ENCODE results near the gene RAX2. TPM values are rescaled to one million over a fixed set of nuclear protein-coding genes. Genes with fewer than 3 reads are reported as not detected.

Gene RAX2
- total RNA-seq, 1 experiment from 2014 or later = not detected

DNA sequence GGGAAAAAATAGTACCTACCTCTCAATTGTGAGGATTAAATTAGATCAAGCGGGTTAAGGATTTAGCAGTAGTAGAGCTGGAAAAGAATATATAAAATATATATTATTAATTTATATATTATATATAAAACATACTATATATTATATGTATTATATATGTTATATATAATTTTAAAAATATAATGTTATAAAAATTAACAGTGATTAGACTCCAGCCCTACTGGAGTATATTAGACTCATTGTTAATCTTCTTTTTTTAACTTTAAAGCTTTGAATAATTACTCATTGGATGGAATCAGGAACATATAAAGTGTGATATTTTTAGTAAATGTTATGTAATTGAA is 9.9 kb downstream of the RAX2 start (continued):
- TF ChIP-seq CBX3 (IDR thresholded peaks at IDR 0.05; ENCODE audit: low read depth) (no peak; the same call in 1 of the 2 replicates), EZH2phosphoT487 (IDR thresholded peaks at IDR 0.05; ENCODE audit: borderline replicate concordance) (no peak), TCF7L2 (IDR thresholded peaks at IDR 0.05; ENCODE audit: borderline replicate concordance, extremely low read depth, insufficient read depth, insufficient read length) (no peak)

DNA sequence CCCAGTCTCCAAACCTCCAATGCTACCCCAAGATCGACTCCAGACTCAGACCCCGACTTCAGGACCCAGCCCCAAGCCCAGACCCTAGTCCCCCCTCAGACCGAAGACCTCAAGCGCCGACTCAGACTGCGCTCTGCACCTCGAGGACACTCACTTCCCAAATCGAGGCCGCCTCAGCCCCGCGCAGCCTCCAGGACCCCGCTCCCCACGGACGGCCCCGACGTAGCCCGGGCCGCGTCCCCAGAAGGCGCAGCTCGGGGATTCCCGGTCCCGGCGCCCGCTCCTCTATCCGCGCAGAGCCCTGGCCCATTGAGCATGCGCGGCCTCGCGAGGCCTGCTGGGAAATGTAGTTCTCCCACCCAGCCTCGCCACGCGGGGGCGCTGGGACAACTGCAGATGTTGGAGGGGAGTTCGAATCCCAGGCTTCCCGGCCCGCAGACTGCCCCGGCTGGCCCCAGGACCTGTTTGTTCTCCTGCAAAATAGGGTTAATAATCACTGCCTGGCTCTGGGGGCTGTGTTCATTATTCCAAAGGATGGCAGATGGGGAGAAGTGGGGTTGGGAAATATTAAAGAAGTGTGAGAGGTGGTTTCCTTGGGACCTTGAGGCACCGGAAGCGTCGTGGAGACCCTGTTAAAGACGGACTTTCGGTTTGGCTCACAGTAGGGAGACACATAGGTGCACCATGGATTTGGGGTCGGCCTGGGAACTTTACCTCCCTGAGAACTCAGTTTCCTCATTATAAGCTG is 10.5 kb downstream of the RAX2 start, which contains the start of gene APBA3:
TSS of gene APBA3 (minus strand) at position 311 of the 748 bp plus-strand sequence. CDS start 1,428 bp downstream, outside the sequence.
- ChIA-PET CTCF (interaction anchor here (1.2 to 2.4 kb wide), 10 partner anchors 15 to 447 kb away, joined by 3 to 20 read pairs (median 4); no protein-coding TSS in a partner anchor), POLR2A (interaction anchor here (0.7 to 2.2 kb wide), 12 partner anchors 9 to 485 kb away, joined by 3 to 10 read pairs (median 5); partner anchors contain the start of genes EEF2 and TJP3), RAD21 (ENCODE audit: low non-redundant PET in 1 of 2, low total read pairs in 2 of 2, uncharacterized antibody in 2 of 2, unreplicated experiment in 2 of 2) (interaction anchor here in 1 of 2 experiments (1.6 kb wide), 1 partner anchor 88 kb away, joined by 3 read pairs; no protein-coding TSS in a partner anchor)
- TF ChIP-seq YY1 (IDR thresholded peaks at IDR 0.05; ENCODE audit: extremely low read depth, insufficient replicate concordance, low read depth, low read length) = peak; percentile 59
- TF ChIP-seq POLR2A (IDR thresholded peaks at IDR 0.05; ENCODE audit: borderline replicate concordance, extremely low read depth, insufficient read depth, insufficient read length) = peak; percentile 54
- peak; percentile 92 for TF ChIP-seq EGR1 (IDR thresholded peaks at IDR 0.05; ENCODE audit: low read depth)
- TF ChIP-seq, protein P1, sequence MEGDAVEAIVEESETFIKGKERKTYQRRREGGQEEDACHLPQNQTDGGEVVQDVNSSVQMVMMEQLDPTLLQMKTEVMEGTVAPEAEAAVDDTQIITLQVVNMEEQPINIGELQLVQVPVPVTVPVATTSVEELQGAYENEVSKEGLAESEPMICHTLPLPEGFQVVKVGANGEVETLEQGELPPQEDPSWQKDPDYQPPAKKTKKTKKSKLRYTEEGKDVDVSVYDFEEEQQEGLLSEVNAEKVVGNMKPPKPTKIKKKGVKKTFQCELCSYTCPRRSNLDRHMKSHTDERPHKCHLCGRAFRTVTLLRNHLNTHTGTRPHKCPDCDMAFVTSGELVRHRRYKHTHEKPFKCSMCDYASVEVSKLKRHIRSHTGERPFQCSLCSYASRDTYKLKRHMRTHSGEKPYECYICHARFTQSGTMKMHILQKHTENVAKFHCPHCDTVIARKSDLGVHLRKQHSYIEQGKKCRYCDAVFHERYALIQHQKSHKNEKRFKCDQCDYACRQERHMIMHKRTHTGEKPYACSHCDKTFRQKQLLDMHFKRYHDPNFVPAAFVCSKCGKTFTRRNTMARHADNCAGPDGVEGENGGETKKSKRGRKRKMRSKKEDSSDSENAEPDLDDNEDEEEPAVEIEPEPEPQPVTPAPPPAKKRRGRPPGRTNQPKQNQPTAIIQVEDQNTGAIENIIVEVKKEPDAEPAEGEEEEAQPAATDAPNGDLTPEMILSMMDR (IDR thresholded peaks at IDR 0.05 in 2 of 3, conservative IDR thresholded peaks at IDR 0.05 in 1 of 3; ENCODE audit: borderline replicate concordance in 1 of 3, insufficient read depth in 1 of 3, low read depth in 2 of 3, low read length in 2 of 3) = peak in 2 of 3 experiments; percentile 66 to 67; a peak in 5 of 6 replicates
- TF ChIP-seq, protein P2, sequence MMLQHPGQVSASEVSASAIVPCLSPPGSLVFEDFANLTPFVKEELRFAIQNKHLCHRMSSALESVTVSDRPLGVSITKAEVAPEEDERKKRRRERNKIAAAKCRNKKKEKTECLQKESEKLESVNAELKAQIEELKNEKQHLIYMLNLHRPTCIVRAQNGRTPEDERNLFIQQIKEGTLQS (IDR thresholded peaks at IDR 0.05) = no peak
- TF ChIP-seq POLR2AphosphoS5 (IDR thresholded peaks at IDR 0.05; ENCODE audit: low read depth, low read length) = peak; percentile 86
- TF ChIP-seq SIN3A (IDR thresholded peaks at IDR 0.05; ENCODE audit: low read depth) = no peak
- TF ChIP-seq, protein P3, sequence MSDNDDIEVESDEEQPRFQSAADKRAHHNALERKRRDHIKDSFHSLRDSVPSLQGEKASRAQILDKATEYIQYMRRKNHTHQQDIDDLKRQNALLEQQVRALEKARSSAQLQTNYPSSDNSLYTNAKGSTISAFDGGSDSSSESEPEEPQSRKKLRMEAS (IDR thresholded peaks at IDR 0.05) = peak; percentile 64; the same call in 1 of the 2 replicates
- no peak; the same call in 1 of the 2 replicates for TF ChIP-seq ELF1 (IDR thresholded peaks at IDR 0.05; ENCODE audit: borderline replicate concordance, low read depth)
- TF ChIP-seq CBX3 (IDR thresholded peaks at IDR 0.05; ENCODE audit: low read depth) = no peak; the same call in 1 of the 2 replicates
- TF ChIP-seq SRF (IDR thresholded peaks at IDR 0.05; ENCODE audit: low read depth) = no peak
- no peak for TF ChIP-seq FOSL1 (IDR thresholded peaks at IDR 0.05; ENCODE audit: low read depth)
- TF ChIP-seq SP1 (IDR thresholded peaks at IDR 0.05; ENCODE audit: low read depth) = peak; percentile 62
- TF ChIP-seq ZNF274 (IDR thresholded peaks at IDR 0.05; ENCODE audit: low read depth, low read length) = no peak
- no peak for TF ChIP-seq EZH2phosphoT487 (IDR thresholded peaks at IDR 0.05; ENCODE audit: borderline replicate concordance)
- DNase-seq (ENCODE audit: low read depth, low spot score) = peak; percentile 95
- intact Hi-C loops (cut with micrococcal nuclease) = loop anchor here (1.0 to 5.0 kb wide), 2 partner anchors 33 to 61 kb away; no protein-coding TSS in a partner anchor
- no peaks in the 10 kb centered on the region for H3K27me3 ChIP-seq (ENCODE audit: insufficient read depth, low read length)
- H3K4me3 ChIP-seq (replicated peaks in 1 of 2; ENCODE audit: low read depth in 1 of 2, low read length in 2 of 2) = peak within 1 kb of the TSS; percentile 77 to 99
- H3K9me3 ChIP-seq (ENCODE audit: control insufficient read depth in 1 of 2, insufficient read depth in 1 of 2, low read depth in 1 of 2, low read length in 2 of 2) = no peaks in the 10 kb centered on the region
- peak within 1 kb of the TSS; percentile 93 for H3K27ac ChIP-seq (ENCODE audit: low read depth, low read length)
- no peaks in the 10 kb centered on the region for H3K9me2 ChIP-seq (ENCODE audit: insufficient read depth)
- H3K9ac ChIP-seq (ENCODE audit: low read length) = peak within 1 kb of the TSS; percentile 85
- no TSS peak for BruUV-seq (replicated peaks)
- peak; percentile 61 for ATAC-seq
- peaks cover 32% of the 10 kb centered on the region for H3K79me2 ChIP-seq (ENCODE audit: insufficient read depth, low read length)
- peak within 1 kb of the TSS; percentile 62 for H2AFZ ChIP-seq (ENCODE audit: low read depth, low read length, poor library complexity, severe bottlenecking)
- H3K4me2 ChIP-seq (ENCODE audit: low read length) = peak within 1 kb of the TSS; percentile 86
- no peaks in the 10 kb centered on the region for H4K20me1 ChIP-seq (ENCODE audit: insufficient read depth)
- H3K4me1 ChIP-seq (ENCODE audit: control insufficient read depth in 1 of 2, insufficient read depth in 2 of 2, low read length in 2 of 2) = peaks cover 6 to 14% of the 10 kb centered on the region in 2 experiments; a peak in 2 of 4 replicates
- H3K36me3 ChIP-seq (ENCODE audit: control insufficient read depth in 1 of 2, insufficient read depth in 2 of 2, low read length in 2 of 2) = peaks cover 2 to 14% of the 10 kb centered on the region in 2 experiments; a peak in 2 of 4 replicates

Measured in HCT116 (cell line).